IMR-90 (cell line): ENCODE results near the gene RNF130. TPM values are rescaled to one million over a fixed set of nuclear protein-coding genes. Genes with fewer than 3 reads are reported as not detected.
"Not testable (repeated sequence)": the region's sequence is repeated elsewhere in the genome, so short reads cannot be mapped to it uniquely, and the experiment has no call there.

Experiments used
- ATAC-seq: fragments of 200-7000 bp; cut with Tn5 transposase; 2 replicates; pipeline ENCODE4 v1.9.1; 2020; ENCODE audit warnings: low read depth, mild to moderate bottlenecking, moderate library complexity
- BruUV-seq: library from RNA; stranded (reverse); fragments of 400-500 nt; replicated peaks from 2 replicates; lab custom pipeline; 2021; lab: Mats Ljungman, UMichigan
- CTCF ChIA-PET: fragments of 300-600 bp; formaldehyde crosslinking; extraction: SDS; loops from one replicate; lab custom pipeline; 2021; ENCODE audit warnings: antibody characterized with exemption; lab: Yijun Ruan, JAX
- POLR2A ChIA-PET: fragments of 300-600 bp; sonication (Branson Sonifier 250); formaldehyde crosslinking; loops from one replicate; lab custom pipeline; 2022; ENCODE audit warnings: antibody characterized with exemption; ENCODE audit not compliant: unreplicated experiment; lab: Charles Lee
- DNase-seq: peaks from one replicate; pipeline ENCODE4 v3.0.0; 2013
- H2AFZ ChIP-seq: replicated peaks from 2 replicates; pipeline ENCODE3; 2013; ENCODE audit warnings: low read length, mild to moderate bottlenecking; ENCODE audit not compliant: poor library complexity
- H2AK5ac ChIP-seq: 2 replicates; pipeline ENCODE4 v1.6.1; 2013; ENCODE audit warnings: low read depth, low read length, inconsistent platforms
- H2AK9ac ChIP-seq: replicated peaks from 2 replicates; pipeline ENCODE3; 2013; ENCODE audit warnings: mild to moderate bottlenecking, low read depth, low read length, moderate library complexity; ENCODE audit not compliant: poor library complexity
- H2BK120ac ChIP-seq: 2 replicates; pipeline ENCODE4 v1.6.1; 2013; ENCODE audit warnings: low read depth, low read length, inconsistent platforms
- H2BK15ac ChIP-seq: 3 replicates; pipeline ENCODE4 v1.6.1; 2013; ENCODE audit warnings: low read depth, low read length, inconsistent platforms
- H2BK20ac ChIP-seq: 2 replicates; pipeline ENCODE4 v1.6.1; 2013; ENCODE audit warnings: low read depth, mild to moderate bottlenecking, inconsistent platforms, low read length, moderate library complexity
- H2BK5ac ChIP-seq: 2 replicates; pipeline ENCODE4 v1.6.1; 2013; ENCODE audit warnings: mild to moderate bottlenecking, low read depth, low read length, inconsistent platforms; ENCODE audit not compliant: poor library complexity, severe bottlenecking
- H3K14ac ChIP-seq: replicated peaks from 2 replicates; pipeline ENCODE4 v1.6.1; 2013; ENCODE audit warnings: low read depth, low read length, inconsistent platforms
- H3K18ac ChIP-seq: 2 replicates; pipeline ENCODE4 v1.6.1; 2013; ENCODE audit warnings: low read depth, low read length, control low read depth
- H3K23ac ChIP-seq: 2 replicates; pipeline ENCODE4 v1.6.1; 2013; ENCODE audit warnings: low read depth, low read length, inconsistent platforms
- H3K27ac ChIP-seq: 2 replicates; pipeline ENCODE4 v1.5.1; 2013; ENCODE audit warnings: mild to moderate bottlenecking, control low read depth, low read length; ENCODE audit not compliant: insufficient read depth
- H3K27me3 ChIP-seq: 2 replicates; pipeline ENCODE4 v1.6.1; 2013; ENCODE audit warnings: low read length; ENCODE audit not compliant: control insufficient read depth, insufficient read depth
- H3K36me3 ChIP-seq: 2 replicates; pipeline ENCODE4 v1.6.1; 2013; ENCODE audit warnings: low read length, mixed read lengths; ENCODE audit not compliant: control insufficient read depth, insufficient read depth
- H3K4ac ChIP-seq: 2 replicates; pipeline ENCODE4 v1.6.1; 2013; ENCODE audit warnings: low read depth, low read length, inconsistent platforms
- H3K4me1 ChIP-seq: 2 replicates; pipeline ENCODE4 v1.6.1; 2013; ENCODE audit warnings: low read length, mixed read lengths; ENCODE audit not compliant: control insufficient read depth, insufficient read depth
- H3K4me2 ChIP-seq: 2 replicates; pipeline ENCODE4 v1.6.1; 2013; ENCODE audit warnings: low read depth, mild to moderate bottlenecking, control low read depth, low read length, moderate library complexity
- H3K4me3 ChIP-seq: 2 replicates; pipeline ENCODE4 v1.5.1; 2013; ENCODE audit warnings: low read depth, mild to moderate bottlenecking, control low read depth, low read length, moderate library complexity; ENCODE audit not compliant: insufficient read depth
- H3K56ac ChIP-seq: 2 replicates; pipeline ENCODE4 v1.6.1; 2013; ENCODE audit warnings: low read length, inconsistent platforms; ENCODE audit not compliant: insufficient read depth; ENCODE audit errors: extremely low read depth
- H3K79me1 ChIP-seq, 2 experiments: 2 replicates each; pipeline ENCODE4 v1.6.1; 2013; ENCODE audit warnings: low read length in 2 of 2, inconsistent platforms in 1 of 2, low read depth in 1 of 2
- H3K9ac ChIP-seq: 2 replicates; pipeline ENCODE4 v1.6.1; 2013; ENCODE audit warnings: low read depth, low read length, control low read depth
- H3K9me1 ChIP-seq: 2 replicates; pipeline ENCODE4 v1.6.1; 2013; ENCODE audit warnings: low read length, inconsistent platforms; ENCODE audit not compliant: insufficient read depth
- H3K9me3 ChIP-seq: 2 replicates; pipeline ENCODE4 v1.6.1; 2013; ENCODE audit warnings: low read length; ENCODE audit not compliant: control insufficient read depth, insufficient read depth
- H4K20me1 ChIP-seq: 2 replicates; pipeline ENCODE4 v1.6.1; 2013; ENCODE audit warnings: low read length, inconsistent platforms; ENCODE audit not compliant: insufficient read depth
- H4K5ac ChIP-seq: 2 replicates; pipeline ENCODE4 v1.6.1; 2013; ENCODE audit warnings: mild to moderate bottlenecking, low read depth, low read length, control low read depth
- H4K8ac ChIP-seq, 2 experiments: 2 replicates each; pipeline ENCODE4 v1.6.1; 2013; ENCODE audit warnings: low read depth in 2 of 2, low read length in 2 of 2, control low read depth in 1 of 2, inconsistent platforms in 1 of 2
- H4K91ac ChIP-seq: 2 replicates; pipeline ENCODE4 v1.6.1; 2013; ENCODE audit warnings: low read depth, low read length, inconsistent platforms; ENCODE audit not compliant: insufficient read depth
- MAFK ChIP-seq: IDR thresholded peaks from 2 replicates; pipeline ENCODE4 v1.6.1; 2012; ENCODE audit warnings: low read depth, low read length, improper control_type of control experiment
- WGBS, 2 experiments: methylation state at CpG; one replicate each; pipeline versions ENCODE4 v1.1.5 to v1.1.7; 2013; ENCODE audit warnings: missing lambda C conversion rate in 2 of 2; ENCODE audit not compliant: insufficient read length in 1 of 2; ENCODE audit errors: extremely low coverage in 2 of 2; 5-methylcytosine and 5-hydroxymethylcytosine counted together
- dilution Hi-C: fragments of 300-500 bp; cut with HindIII; formaldehyde crosslinking; loops from one replicate; pipeline ENCODE4 v1.14.3; 2018; ENCODE audit warnings: low sequenced_read_pairs; ENCODE audit not compliant: unreplicated experiment
- in situ Hi-C: fragments of 300-500 bp; cut with MboI; formaldehyde crosslinking; loops from 3 replicates; pipeline ENCODE4 v1.14.3; 2019; ENCODE audit warnings: low sequenced_read_pairs, inconsistent platforms, mixed read lengths
- intact Hi-C: fragments of 100-400 bp; cut with micrococcal nuclease; formaldehyde crosslinking; loops from 2 replicates; pipeline ENCODE4 v1.10.0; 2022
- polyA plus RNA-seq, 3 experiments: library from polyadenylated mRNA; depleted of rRNA; stranded (reverse); fragments of >200 nt; gene quantifications; 2 replicates each; pipeline ENCODE4 v1.2.3, GENCODE V29; 2012; ENCODE audit warnings: low replicate concordance in 1 of 3
- total RNA-seq: library from RNA; depleted of rRNA; stranded (reverse); fragments of >200 nt; gene quantifications from 2 replicates; pipeline ENCODE4 v1.2.3, GENCODE V29; 2012

The RNF130 gene
- total and polyA plus RNA-seq, 2 of the 4 experiments (the other 2 are of a cell fraction) = 12.9 to 21.7 TPM

DNA sequence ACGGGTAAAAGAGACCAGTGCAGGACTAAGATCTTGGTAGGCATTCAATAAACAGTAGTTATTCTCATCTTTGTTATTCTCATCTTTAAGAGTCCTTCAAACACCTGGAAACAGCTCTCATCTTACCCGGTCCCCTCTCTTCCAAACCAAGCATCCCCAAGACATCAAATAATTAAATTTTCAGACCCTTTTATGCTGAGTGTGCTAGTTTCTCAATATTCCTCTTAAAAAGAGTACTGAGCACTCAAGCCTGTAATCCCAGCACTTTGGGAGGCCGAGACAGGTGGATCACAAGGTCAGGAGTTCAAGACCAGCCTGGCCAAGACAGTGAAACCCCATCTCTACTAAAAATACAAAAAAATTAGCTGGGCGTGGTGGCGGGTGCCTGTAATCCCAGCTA lies 112.4 kb downstream of the RNF130 start:
- H3K27me3 ChIP-seq, DNase-seq, H3K18ac ChIP-seq, H2BK15ac ChIP-seq, BruUV-seq, intact Hi-C loops, H3K56ac ChIP-seq, H3K9ac ChIP-seq, H2AK5ac ChIP-seq, H3K23ac ChIP-seq, H4K91ac ChIP-seq, ATAC-seq, H2AK9ac ChIP-seq, H2BK120ac ChIP-seq, H4K8ac ChIP-seq, H3K27ac ChIP-seq, H2BK20ac ChIP-seq, H2AFZ ChIP-seq, H3K9me1 ChIP-seq, H3K4me2 ChIP-seq, H2BK5ac ChIP-seq, H3K79me1 ChIP-seq, POLR2A ChIA-PET, H4K5ac ChIP-seq, dilution Hi-C loops, H3K4me3 ChIP-seq, H3K4ac ChIP-seq, H3K14ac ChIP-seq, H3K9me3 ChIP-seq, in situ Hi-C loops, H3K4me1 ChIP-seq, H4K20me1 ChIP-seq: not testable (repeated sequence)
- peak; percentile 72 for TF ChIP-seq MAFK
- H3K36me3 ChIP-seq = peaks cover 17% of the 10 kb centered on the region
- CTCF ChIA-PET = interaction anchor here (0.6 kb wide), 1 partner anchor 226 kb away, joined by 5 read pairs; no protein-coding TSS in a partner anchor
- WGBS, 2 experiments = 100% methylated on average over 1 of the region's 5 CpGs; no CpG with 5 or more reads in 1 of the 2 experiments
